Activated naive CD8-positive, alpha-beta T cell treated with anti-CD3 and anti-CD28 coated beads, Interleukin-2, amount 50 U/mL, for 24 hours (primary cell): ENCODE data around the gene CCR2.
"Not testable (repeated sequence)": the region's sequence is repeated elsewhere in the genome, so short reads cannot be mapped to it uniquely, and the experiment has no call there.

Experiments
- ATAC-seq: fragments of 150-1000 bp; cut with Tn5 transposase; one replicate; pipeline ENCODE4 v1.10.0; 2021
- DNase-seq: peaks from one replicate; pipeline ENCODE4 v3.0.0; 2021
- H3K27ac Mint-ChIP-seq: one replicate; pipeline ENCODE4 v1.8.0; 2021; ENCODE audit warnings: mild to moderate bottlenecking, mixed read lengths
- H3K27me3 Mint-ChIP-seq: one replicate; pipeline ENCODE4 v1.8.0; 2021; ENCODE audit warnings: mixed read lengths
- H3K36me3 Mint-ChIP-seq: one replicate; pipeline ENCODE4 v1.8.0; 2021; ENCODE audit warnings: low read depth, mixed read lengths
- H3K4me1 Mint-ChIP-seq: one replicate; pipeline ENCODE4 v1.8.0; 2021; ENCODE audit warnings: mixed read lengths
- H3K4me3 Mint-ChIP-seq: one replicate; pipeline ENCODE4 v1.8.0; 2021; ENCODE audit warnings: mild to moderate bottlenecking, moderate library complexity, mixed read lengths
- H3K9me3 Mint-ChIP-seq: one replicate; pipeline ENCODE4 v1.8.0; 2021; ENCODE audit warnings: mixed read lengths

The CCR2 gene

DNA sequence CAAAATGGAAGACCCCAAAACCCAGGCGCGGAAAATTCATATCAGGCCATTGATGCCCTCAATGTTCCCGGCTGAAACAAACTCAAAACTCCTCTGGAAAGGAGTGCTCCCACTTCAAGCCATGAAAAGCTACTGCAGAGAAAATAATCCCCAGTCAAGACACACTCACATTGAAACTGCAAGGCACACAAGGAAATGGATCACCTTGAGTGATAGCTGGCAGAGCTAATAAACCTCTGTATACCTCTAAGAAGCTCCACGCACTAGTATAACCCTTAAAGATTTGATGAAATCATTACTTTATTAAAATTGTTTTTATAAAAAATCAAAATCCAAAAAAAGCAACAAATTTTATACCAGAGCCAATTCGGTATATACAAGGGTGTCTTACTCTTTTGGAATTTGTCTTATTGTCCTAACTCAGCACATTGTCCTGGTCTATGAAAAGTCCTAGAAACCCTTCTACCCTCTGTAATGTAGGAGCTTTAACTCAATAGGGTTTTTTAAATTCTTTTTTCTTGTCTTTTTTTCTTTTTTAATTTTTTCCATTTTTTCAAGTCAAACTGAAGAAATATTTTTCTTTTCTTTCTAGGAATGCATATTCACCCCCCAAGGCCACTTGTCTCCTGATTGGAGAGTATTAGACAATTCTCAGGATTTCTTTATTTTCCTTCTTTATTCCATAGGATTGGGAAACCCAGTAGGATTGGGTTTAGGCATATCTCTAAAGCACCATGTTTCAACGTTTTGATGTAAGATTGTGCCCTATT, 44.5 kb downstream of the CCR2 start:
- DNase-seq (no peak), ATAC-seq (no peak)
- no peaks in the 10 kb centered on the region for H3K36me3 Mint-ChIP-seq
- H3K9me3 Mint-ChIP-seq, result peaks cover 5% of the 10 kb centered on the region
- peaks cover 9% of the 10 kb centered on the region for H3K4me1 Mint-ChIP-seq
- no peak overlapping the region for H3K27ac Mint-ChIP-seq
- no peak overlapping the region for H3K4me3 Mint-ChIP-seq
- peaks cover 4% of the 10 kb centered on the region for H3K27me3 Mint-ChIP-seq

DNA sequence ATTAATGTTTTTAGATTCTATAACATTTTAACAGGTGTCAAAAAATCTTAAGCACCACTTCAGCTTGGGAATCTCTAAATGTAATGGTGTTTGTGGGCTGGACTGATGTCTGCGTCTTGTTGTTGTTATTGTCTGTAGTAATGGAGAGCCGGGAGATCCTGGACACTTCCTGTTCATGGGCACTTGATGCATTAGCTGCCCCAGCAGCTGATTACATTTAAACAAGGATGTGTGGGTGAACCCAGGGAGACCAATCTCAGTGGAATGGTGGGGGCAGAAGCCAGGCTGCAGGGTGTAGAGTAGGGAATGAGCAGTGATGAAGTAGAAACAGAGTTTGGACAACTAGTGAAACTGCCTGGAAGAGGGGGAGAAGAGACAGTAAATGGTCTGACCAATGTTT, 45.2 kb downstream of the CCR2 start:
- DNase-seq, result no peak
- H3K27ac Mint-ChIP-seq, result no peak overlapping the region
- H3K27me3 Mint-ChIP-seq, result peaks cover 4% of the 10 kb centered on the region
- H3K36me3 Mint-ChIP-seq, result no peaks in the 10 kb centered on the region
- no peak for ATAC-seq
- H3K9me3 Mint-ChIP-seq, result peaks cover 5% of the 10 kb centered on the region
- peaks cover 9% of the 10 kb centered on the region for H3K4me1 Mint-ChIP-seq
- H3K4me3 Mint-ChIP-seq, result no peak overlapping the region

DNA sequence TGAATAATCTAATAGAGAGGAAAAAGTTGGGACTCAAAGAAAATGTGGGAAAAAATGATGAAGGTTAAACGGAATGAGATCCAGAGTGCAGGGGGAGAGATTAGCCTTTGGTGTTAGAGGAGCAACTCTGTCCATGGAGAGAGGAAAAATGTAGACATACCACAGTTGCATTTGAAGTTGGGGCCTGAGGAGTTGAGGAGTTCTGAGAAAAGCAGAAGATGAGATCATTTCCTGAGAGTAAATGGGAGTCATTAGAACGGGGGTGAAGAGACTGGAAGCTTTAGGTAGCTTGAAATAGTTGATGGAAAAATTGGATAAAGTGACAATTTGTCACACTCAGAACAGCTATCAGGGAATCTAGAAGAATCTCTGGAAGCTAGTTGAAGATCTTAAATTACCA, 45.6 kb downstream of the CCR2 start:
- peaks cover 9% of the 10 kb centered on the region for H3K4me1 Mint-ChIP-seq
- no peaks in the 10 kb centered on the region for H3K36me3 Mint-ChIP-seq
- ATAC-seq, result peak; percentile 55
- no peak overlapping the region for H3K4me3 Mint-ChIP-seq
- no peak overlapping the region for H3K27ac Mint-ChIP-seq
- H3K27me3 Mint-ChIP-seq, result peaks cover under 1% of the 10 kb centered on the region
- DNase-seq, result no peak
- H3K9me3 Mint-ChIP-seq, result peaks cover 5% of the 10 kb centered on the region

DNA sequence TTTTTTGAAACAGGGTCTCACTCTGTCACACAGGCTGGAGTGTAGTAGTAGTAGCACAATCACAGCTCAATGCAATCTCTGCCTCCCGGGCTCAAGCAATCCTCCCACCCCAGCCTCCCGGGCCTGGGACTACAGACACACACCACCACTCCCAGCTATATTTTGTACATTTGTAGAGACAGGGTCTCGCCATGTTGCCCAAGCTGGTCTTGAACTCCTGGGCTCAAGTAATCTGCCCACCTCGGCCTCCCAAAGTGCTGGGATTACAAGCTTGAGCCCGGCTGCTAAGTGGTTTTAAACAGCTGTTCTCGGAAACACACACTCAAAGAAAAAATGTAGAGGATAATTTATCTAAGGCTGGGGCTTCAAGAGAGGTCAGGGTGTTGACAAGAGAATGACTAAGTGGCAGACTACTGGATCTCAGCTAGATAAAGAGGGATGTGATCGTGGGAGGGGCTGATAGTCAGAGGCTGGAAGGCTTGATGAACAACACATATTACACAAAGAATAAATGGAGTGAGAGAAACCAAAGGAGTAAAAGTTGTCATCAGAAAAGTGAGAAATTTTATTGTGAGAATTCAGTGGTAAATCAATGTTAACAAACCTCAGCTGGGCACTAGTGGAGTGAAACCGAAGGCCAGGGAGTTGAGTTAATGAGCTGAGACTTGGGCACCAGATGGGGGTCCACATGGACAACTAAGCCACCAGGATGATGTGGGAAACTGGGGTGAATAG, 46.3 kb downstream of the CCR2 start:
- H3K4me3 Mint-ChIP-seq, result no peak overlapping the region
- peaks cover 5% of the 10 kb centered on the region for H3K9me3 Mint-ChIP-seq
- no peaks in the 10 kb centered on the region for H3K36me3 Mint-ChIP-seq
- peaks cover 9% of the 10 kb centered on the region for H3K4me1 Mint-ChIP-seq
- peak; percentile 33 for ATAC-seq
- H3K27ac Mint-ChIP-seq, result no peak overlapping the region
- no peak for DNase-seq
- no peaks in the 10 kb centered on the region for H3K27me3 Mint-ChIP-seq

DNA sequence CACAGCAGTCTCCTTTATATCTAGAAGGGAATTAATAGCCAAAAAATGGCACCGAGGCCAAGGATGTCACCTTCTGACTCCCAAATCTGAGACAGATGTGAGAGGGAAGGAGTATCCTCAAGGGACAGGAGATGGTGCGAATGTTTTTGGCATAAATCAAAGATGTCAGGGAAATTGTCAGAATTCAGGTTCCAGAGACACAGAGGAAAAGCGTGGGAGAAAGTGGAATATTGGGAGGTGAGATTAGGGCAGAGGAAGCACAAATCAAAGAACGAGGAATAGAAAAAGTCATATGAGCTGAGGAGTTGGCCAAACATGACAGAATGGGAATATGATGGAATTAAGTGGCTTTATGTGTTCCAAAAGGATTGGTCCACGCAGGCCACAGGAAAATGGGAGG, 46.9 kb downstream of the CCR2 start:
- Mint-ChIP-seq H3K27ac (no peak overlapping the region), H3K36me3 (no peaks in the 10 kb centered on the region), H3K27me3 (no peaks in the 10 kb centered on the region), H3K9me3 (peaks cover 5% of the 10 kb centered on the region), H3K4me1 (peaks cover 9% of the 10 kb centered on the region), H3K4me3 (no peak overlapping the region)
- no peak for ATAC-seq
- no peak for DNase-seq

DNA sequence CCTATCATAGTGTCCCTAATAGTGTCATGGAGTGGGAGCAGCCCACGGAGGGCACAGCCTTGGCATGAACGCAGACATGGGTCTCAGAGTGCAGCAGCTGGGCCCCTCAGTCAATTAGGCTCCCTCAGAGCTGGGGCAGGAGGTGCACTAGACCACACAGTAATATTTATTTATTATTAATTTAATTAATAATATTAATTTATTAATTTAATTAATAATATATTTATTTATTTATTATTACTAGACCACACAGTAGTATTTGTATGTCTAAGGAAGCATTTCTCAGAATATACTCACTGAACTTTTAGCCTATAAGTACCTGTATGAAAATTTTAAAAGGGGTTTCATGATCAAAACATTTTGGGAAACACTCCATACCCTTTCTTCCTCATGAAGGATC, 47.7 kb downstream of the CCR2 start:
- Mint-ChIP-seq H3K9me3 (peaks cover 5% of the 10 kb centered on the region), H3K4me3 (no peak overlapping the region), H3K36me3 (no peaks in the 10 kb centered on the region), H3K27me3 (no peaks in the 10 kb centered on the region), H3K4me1 (peaks cover 9% of the 10 kb centered on the region), H3K27ac (no peak overlapping the region)
- DNase-seq (no peak), ATAC-seq (no peak)

DNA sequence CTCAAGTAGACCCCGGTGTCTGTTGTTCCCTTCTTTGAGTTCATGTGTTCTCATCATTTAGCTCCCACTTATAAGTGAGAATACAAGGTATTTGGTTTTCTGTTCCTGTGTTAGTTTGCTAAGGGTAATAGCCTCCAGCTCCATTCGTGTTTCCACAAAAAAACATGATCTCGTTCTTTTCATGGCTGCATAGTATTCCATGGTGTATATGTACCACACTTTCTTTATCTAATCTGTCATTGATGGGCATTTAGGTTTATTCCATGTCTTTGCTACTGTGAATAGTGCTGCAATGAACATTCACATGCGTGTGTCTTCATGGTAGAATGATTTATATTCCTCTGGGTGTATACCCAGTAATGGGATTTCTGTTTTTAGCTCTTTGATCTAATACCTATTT, 49.0 kb downstream of the CCR2 start:
- ATAC-seq, H3K27ac Mint-ChIP-seq, H3K27me3 Mint-ChIP-seq, H3K9me3 Mint-ChIP-seq, H3K4me3 Mint-ChIP-seq, H3K36me3 Mint-ChIP-seq, DNase-seq: not testable (repeated sequence)
- peaks cover 18% of the 10 kb centered on the region for H3K4me1 Mint-ChIP-seq

DNA sequence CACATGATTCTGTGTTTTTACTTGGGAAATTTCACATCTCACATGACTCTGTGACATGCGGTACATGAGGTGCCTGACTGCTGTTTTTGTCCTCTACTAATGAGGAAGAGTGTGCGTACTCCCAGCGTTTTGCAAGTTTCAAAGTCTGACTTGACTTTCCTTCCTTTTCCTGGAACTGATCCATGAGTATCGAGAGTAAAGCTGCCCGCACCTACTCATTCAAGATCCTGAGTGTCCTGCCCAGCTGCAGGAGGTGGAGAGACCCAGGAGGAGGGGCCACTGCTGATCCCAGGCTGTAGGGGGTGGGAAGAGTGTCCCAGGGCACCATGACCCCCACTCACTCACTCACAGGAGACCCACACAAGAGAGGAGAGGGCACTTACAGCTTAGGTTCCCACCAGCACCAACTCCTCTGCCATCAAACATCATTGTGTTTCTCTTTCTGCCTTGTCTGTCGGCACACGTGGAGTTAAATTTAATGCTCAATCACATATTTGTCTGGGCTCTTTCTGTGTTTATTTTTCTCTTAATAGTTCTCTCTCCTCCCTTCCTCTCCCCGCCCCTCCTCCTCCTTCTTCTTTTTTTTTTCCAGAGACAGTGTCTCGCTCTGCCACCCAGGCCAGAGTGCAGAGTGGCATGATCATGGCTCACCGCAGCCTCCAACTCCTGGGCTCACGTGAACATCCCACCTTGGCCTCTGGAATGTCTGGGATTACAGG, 51.5 kb downstream of the CCR2 start:
- Mint-ChIP-seq H3K27ac (no peak overlapping the region), H3K27me3 (no peaks in the 10 kb centered on the region), H3K36me3 (peaks cover 6% of the 10 kb centered on the region), H3K9me3 (peaks cover 5% of the 10 kb centered on the region), H3K4me3 (no peak overlapping the region), H3K4me1 (peaks cover 39% of the 10 kb centered on the region)
- ATAC-seq (no peak), DNase-seq (no peak)

DNA sequence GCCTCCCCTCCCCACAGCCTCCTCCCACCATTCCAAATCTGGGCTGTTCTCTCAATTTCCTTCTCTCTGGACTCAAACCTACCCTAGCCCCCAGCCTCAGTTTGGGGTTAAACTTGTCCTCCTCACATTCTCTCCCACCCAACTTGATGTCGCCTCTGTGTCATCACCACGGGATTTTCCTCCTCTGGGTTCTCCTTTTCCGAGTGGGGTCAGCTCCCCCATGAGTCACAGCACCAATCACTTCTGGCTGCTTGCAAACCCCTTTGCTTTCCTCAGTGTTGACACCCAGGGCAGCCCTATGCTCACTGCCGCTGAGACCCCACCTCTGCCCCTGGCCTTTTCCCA, 52.5 kb downstream of the CCR2 start:
- Mint-ChIP-seq H3K4me1 (peaks cover 39% of the 10 kb centered on the region), H3K9me3 (peaks cover 5% of the 10 kb centered on the region), H3K27ac (peak overlapping the region; percentile 80), H3K27me3 (no peaks in the 10 kb centered on the region), H3K4me3 (no peak overlapping the region), H3K36me3 (peaks cover 6% of the 10 kb centered on the region)
- DNase-seq (no peak), ATAC-seq (no peak)

DNA sequence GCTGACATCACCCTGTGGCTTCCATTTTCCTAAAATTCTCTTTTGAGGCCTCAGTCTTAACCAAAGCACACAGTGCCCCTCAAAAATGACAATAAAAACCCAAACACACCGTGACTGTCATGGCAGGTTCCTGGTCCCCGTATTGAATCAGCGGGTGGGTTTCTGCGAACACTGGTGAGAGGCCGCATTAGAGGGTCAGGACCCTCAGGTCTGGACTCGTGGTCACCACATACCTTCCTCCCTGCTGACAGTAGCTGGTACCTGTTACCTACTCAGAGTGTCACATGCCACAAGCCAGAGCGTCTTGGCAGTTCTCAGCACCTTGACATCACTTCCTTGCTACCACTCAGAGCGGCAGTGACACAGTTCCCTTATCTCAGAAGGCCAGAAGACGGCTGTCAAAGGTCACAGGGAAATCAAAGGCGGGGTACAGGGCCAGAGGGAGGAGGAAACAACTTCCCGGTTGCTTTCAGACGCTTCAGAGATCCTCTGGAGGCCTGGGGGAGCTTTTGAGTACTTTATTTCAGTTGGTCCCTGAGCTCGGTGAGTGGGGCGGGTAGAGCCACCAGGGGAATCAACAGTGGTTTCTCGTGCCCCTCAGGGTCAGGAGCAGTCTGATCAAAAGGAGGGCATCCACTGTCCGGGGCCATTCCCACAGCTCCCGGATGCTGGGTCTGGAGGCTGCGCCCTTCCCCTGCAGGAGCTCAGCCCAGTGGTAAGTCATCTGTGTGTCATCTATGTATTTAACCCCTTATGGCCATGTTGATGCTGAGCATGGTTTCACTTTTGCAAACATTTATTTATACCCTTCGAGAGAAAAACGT, 53.1 kb downstream of the CCR2 start, which contains the start of the genes CCR5AS and CCRL2:
TSS of gene CCR5AS (minus strand) at position 279 of the 824 bp plus-strand sequence.
TSS of gene CCRL2 (plus strand) at position 472 of the 824 bp plus-strand sequence. CDS start 821 bp downstream, outside the sequence.
- DNase-seq (peak; percentile 43), ATAC-seq (peak; percentile 88)
- no peaks in the 10 kb centered on the region for H3K27me3 Mint-ChIP-seq
- H3K27ac Mint-ChIP-seq, result peak within 1 kb of the TSS; percentile 80
- H3K36me3 Mint-ChIP-seq, result peaks cover 6% of the 10 kb centered on the region
- peaks cover 39% of the 10 kb centered on the region for H3K4me1 Mint-ChIP-seq
- peak within 1 kb of the TSS; percentile 81 for H3K4me3 Mint-ChIP-seq
- H3K9me3 Mint-ChIP-seq, result peaks cover 5% of the 10 kb centered on the region

DNA sequence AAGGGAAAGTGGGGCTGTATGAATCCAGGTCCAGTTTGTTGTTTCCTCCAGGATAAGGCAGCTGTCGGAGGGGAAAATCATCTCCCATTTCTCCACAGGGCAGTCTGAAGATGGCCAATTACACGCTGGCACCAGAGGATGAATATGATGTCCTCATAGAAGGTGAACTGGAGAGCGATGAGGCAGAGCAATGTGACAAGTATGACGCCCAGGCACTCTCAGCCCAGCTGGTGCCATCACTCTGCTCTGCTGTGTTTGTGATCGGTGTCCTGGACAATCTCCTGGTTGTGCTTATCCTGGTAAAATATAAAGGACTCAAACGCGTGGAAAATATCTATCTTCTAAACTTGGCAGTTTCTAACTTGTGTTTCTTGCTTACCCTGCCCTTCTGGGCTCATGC, 54.1 kb downstream of the CCR2 start:
- Mint-ChIP-seq H3K27me3 (no peaks in the 10 kb centered on the region), H3K4me1 (peaks cover 39% of the 10 kb centered on the region), H3K27ac (peak overlapping the region; percentile 80), H3K4me3 (peak overlapping the region; percentile 81), H3K9me3 (peaks cover 2% of the 10 kb centered on the region), H3K36me3 (peaks cover 6% of the 10 kb centered on the region)
- DNase-seq (no peak), ATAC-seq (no peak)

DNA sequence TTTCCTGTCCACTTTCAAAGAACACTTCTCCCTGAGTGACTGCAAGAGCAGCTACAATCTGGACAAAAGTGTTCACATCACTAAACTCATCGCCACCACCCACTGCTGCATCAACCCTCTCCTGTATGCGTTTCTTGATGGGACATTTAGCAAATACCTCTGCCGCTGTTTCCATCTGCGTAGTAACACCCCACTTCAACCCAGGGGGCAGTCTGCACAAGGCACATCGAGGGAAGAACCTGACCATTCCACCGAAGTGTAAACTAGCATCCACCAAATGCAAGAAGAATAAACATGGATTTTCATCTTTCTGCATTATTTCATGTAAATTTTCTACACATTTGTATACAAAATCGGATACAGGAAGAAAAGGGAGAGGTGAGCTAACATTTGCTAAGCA, 54.9 kb downstream of the CCR2 start:
- no peak overlapping the region for H3K27ac Mint-ChIP-seq
- DNase-seq (no peak), ATAC-seq (no peak)
- peaks cover 39% of the 10 kb centered on the region for H3K4me1 Mint-ChIP-seq
- H3K9me3 Mint-ChIP-seq, result no peaks in the 10 kb centered on the region
- no peaks in the 10 kb centered on the region for H3K27me3 Mint-ChIP-seq
- H3K4me3 Mint-ChIP-seq, result no peak overlapping the region
- H3K36me3 Mint-ChIP-seq, result peaks cover 6% of the 10 kb centered on the region

DNA sequence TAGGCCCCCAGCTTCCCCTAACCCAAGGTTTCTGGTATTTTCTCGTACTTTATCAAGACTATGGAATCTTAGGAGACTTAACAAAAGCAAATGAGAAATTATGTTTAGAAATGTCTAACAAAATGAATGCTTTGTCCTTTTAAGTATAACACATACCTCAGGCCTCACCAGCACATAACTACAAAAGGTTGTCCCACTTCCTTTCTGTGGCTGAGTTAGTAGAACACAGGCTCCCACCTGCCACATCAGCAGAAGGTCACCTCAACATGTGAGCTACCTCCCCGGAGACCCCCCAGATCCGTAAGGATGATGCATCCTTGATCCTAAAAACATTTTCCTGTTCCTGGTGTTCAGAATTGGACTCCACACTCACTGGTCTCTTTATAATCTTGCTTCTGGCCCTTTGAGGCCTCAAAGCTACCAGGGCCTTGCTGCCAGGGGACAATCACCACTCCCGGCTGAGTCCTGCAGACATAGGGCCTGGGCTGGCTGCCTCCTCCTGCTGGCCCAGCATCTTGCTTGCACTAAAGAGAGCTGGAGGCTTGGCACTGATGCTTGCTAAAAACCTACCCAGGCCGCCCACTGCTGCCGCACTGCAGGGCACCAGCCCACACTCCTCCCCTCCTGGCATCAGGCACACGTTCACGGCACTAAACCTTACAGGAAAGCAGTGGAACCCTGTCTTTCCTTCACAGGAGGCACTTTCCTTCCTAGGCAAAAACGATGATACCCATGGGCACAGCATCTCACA, 56.0 kb downstream of the CCR2 start:
- Mint-ChIP-seq H3K27me3 (no peaks in the 10 kb centered on the region), H3K4me3 (no peak overlapping the region), H3K4me1 (peaks cover 39% of the 10 kb centered on the region), H3K27ac (peak overlapping the region; percentile 54), H3K36me3 (peaks cover 6% of the 10 kb centered on the region), H3K9me3 (no peaks in the 10 kb centered on the region)
- ATAC-seq (no peak), DNase-seq (no peak)
